ENCODE data around the gene MOCOS.

Gene MOCOS

GRCh38 chr18:36152781-36153180, 34.5 kb upstream of the MOCOS start:
- no peak overlapping the region for H2AFZ ChIP-seq (ENCODE audit: low read length)
- no peak overlapping the region for H3K4me3 ChIP-seq (ENCODE audit: low read depth, low read length, poor library complexity, severe bottlenecking)
- H3F3A ChIP-seq (ENCODE audit: insufficient read depth, low read length): no peaks in the 10 kb centered on the region
- no peak overlapping the region for H3K4me2 ChIP-seq (ENCODE audit: low read length)
- peaks cover 24% of the 10 kb centered on the region for H3K4me1 ChIP-seq (ENCODE audit: insufficient read depth, low read length, severe bottlenecking)
- H3K9me2 ChIP-seq (ENCODE audit: low read depth, low read length): no peaks in the 10 kb centered on the region
- no peaks in the 10 kb centered on the region for H4K20me1 ChIP-seq (ENCODE audit: insufficient read depth, low read length)
- H3K27ac ChIP-seq (ENCODE audit: low read depth, low read length, poor library complexity, severe bottlenecking): no peak overlapping the region
- no peak overlapping the region for H3K9ac ChIP-seq (ENCODE audit: low read length)
- peaks cover 92% of the 10 kb centered on the region for H3K36me3 ChIP-seq (ENCODE audit: insufficient read depth, low read length)
- no peak for TF ChIP-seq EZH2 (IDR thresholded peaks at IDR 0.05; ENCODE audit: borderline replicate concordance, low read length)
- TF ChIP-seq CTCF (IDR thresholded peaks at IDR 0.05; ENCODE audit: low read length): no peak
- H3K27me3 ChIP-seq (ENCODE audit: insufficient read depth, low read length): no peaks in the 10 kb centered on the region
- no peaks in the 10 kb centered on the region for H3K9me3 ChIP-seq (ENCODE audit: low read length)
- H3K79me2 ChIP-seq (ENCODE audit: insufficient read depth, low read length): no peaks in the 10 kb centered on the region

- no peak overlapping the region for H3K27ac ChIP-seq (ENCODE audit: low read depth, low read length, poor library complexity, severe bottlenecking)
- H4K20me1 ChIP-seq (ENCODE audit: insufficient read depth, low read length): no peaks in the 10 kb centered on the region
- H3K9me3 ChIP-seq (ENCODE audit: low read length): no peaks in the 10 kb centered on the region
- peaks cover 24% of the 10 kb centered on the region for H3K4me1 ChIP-seq (ENCODE audit: insufficient read depth, low read length, severe bottlenecking)
- H2AFZ ChIP-seq (ENCODE audit: low read length): no peak overlapping the region
- no peak overlapping the region for H3K4me3 ChIP-seq (ENCODE audit: low read depth, low read length, poor library complexity, severe bottlenecking)
- no peaks in the 10 kb centered on the region for H3K79me2 ChIP-seq (ENCODE audit: insufficient read depth, low read length)
- H3F3A ChIP-seq (ENCODE audit: insufficient read depth, low read length): no peaks in the 10 kb centered on the region
- TF ChIP-seq EZH2 (IDR thresholded peaks at IDR 0.05; ENCODE audit: borderline replicate concordance, low read length) (no peak), CTCF (IDR thresholded peaks at IDR 0.05; ENCODE audit: low read length) (no peak)
- peaks cover 92% of the 10 kb centered on the region for H3K36me3 ChIP-seq (ENCODE audit: insufficient read depth, low read length)
- H3K9me2 ChIP-seq (ENCODE audit: low read depth, low read length): no peaks in the 10 kb centered on the region
- no peak overlapping the region for H3K9ac ChIP-seq (ENCODE audit: low read length)
- no peaks in the 10 kb centered on the region for H3K27me3 ChIP-seq (ENCODE audit: insufficient read depth, low read length)
- H3K4me2 ChIP-seq (ENCODE audit: low read length): no peak overlapping the region
Measured at GRCh38 chr18:36153203-36153602, 34.1 kb upstream of the MOCOS start.

GRCh38 chr18:36153771-36154170, 33.5 kb upstream of the MOCOS start:
- peaks cover 92% of the 10 kb centered on the region for H3K36me3 ChIP-seq (ENCODE audit: insufficient read depth, low read length)
- H3K79me2 ChIP-seq (ENCODE audit: insufficient read depth, low read length): no peaks in the 10 kb centered on the region
- H3K4me2 ChIP-seq (ENCODE audit: low read length): no peak overlapping the region
- H3F3A ChIP-seq (ENCODE audit: insufficient read depth, low read length): no peaks in the 10 kb centered on the region
- TF ChIP-seq CTCF (IDR thresholded peaks at IDR 0.05; ENCODE audit: low read length) (no peak), EZH2 (IDR thresholded peaks at IDR 0.05; ENCODE audit: borderline replicate concordance, low read length) (no peak)
- H3K9ac ChIP-seq (ENCODE audit: low read length): no peak overlapping the region
- no peaks in the 10 kb centered on the region for H3K9me3 ChIP-seq (ENCODE audit: low read length)
- no peaks in the 10 kb centered on the region for H4K20me1 ChIP-seq (ENCODE audit: insufficient read depth, low read length)
- H2AFZ ChIP-seq (ENCODE audit: low read length): no peak overlapping the region
- no peak overlapping the region for H3K4me3 ChIP-seq (ENCODE audit: low read depth, low read length, poor library complexity, severe bottlenecking)
- H3K9me2 ChIP-seq (ENCODE audit: low read depth, low read length): no peaks in the 10 kb centered on the region
- no peaks in the 10 kb centered on the region for H3K27me3 ChIP-seq (ENCODE audit: insufficient read depth, low read length)
- H3K27ac ChIP-seq (ENCODE audit: low read depth, low read length, poor library complexity, severe bottlenecking): no peak overlapping the region
- H3K4me1 ChIP-seq (ENCODE audit: insufficient read depth, low read length, severe bottlenecking): peaks cover 20% of the 10 kb centered on the region

Data from OCI-LY1 (cell line).